ENCODE data around the gene NNT. TPM values are rescaled to one million over a fixed set of nuclear protein-coding genes. Genes with fewer than 3 reads are reported as not detected.
"Not testable (repeated sequence)": the region's sequence is repeated elsewhere in the genome, so short reads cannot be mapped to it uniquely, and the experiment has no call there.

NNT gene
- total and polyA plus RNA-seq, 4 donors = 73.0 to 137 (median 88.6) TPM

- H3K36me3 ChIP-seq (ENCODE audit: control insufficient read depth, insufficient read depth, low read length) = no peaks in the 10 kb centered on the region
- WGBS (ENCODE audit: insufficient coverage) = no CpG with 5 or more reads among the region's 1 CpG
- H3K27me3 ChIP-seq (ENCODE audit: control insufficient read depth, insufficient read depth, low read length) = no peaks in the 10 kb centered on the region
- no peaks in the 10 kb centered on the region for H3K4me1 ChIP-seq (ENCODE audit: control insufficient read depth, insufficient read depth, low read length)
- H3K4me3 ChIP-seq (ENCODE audit: low read depth, low read length) = no peak overlapping the region
- H3K9me3 ChIP-seq (ENCODE audit: control insufficient read depth, insufficient read depth, low read length) = no peaks in the 10 kb centered on the region
- no peak for DNase-seq (ENCODE audit: low read depth in 4 of 6, low spot score in 6 of 6)
- H3K27ac ChIP-seq (ENCODE audit: low read depth, low read length) = no peak overlapping the region
These were observed 88.9 kb downstream of the NNT start for GRCh38 chr5:43691893-43692292.

- no peak for DNase-seq (ENCODE audit: low read depth in 4 of 6, low spot score in 6 of 6)
- Histone ChIP-seq H3K4me1 (ENCODE audit: control insufficient read depth, insufficient read depth, low read length) (no peaks in the 10 kb centered on the region), H3K27me3 (ENCODE audit: control insufficient read depth, insufficient read depth, low read length) (no peaks in the 10 kb centered on the region), H3K9me3 (ENCODE audit: control insufficient read depth, insufficient read depth, low read length) (no peaks in the 10 kb centered on the region), H3K4me3 (ENCODE audit: low read depth, low read length) (no peak overlapping the region), H3K27ac (ENCODE audit: low read depth, low read length) (no peak overlapping the region), H3K36me3 (ENCODE audit: control insufficient read depth, insufficient read depth, low read length) (no peaks in the 10 kb centered on the region)
These were observed 90.4 kb downstream of the NNT start for GRCh38 chr5:43693411-43693810.

- Histone ChIP-seq H3K9me3 (ENCODE audit: control insufficient read depth, insufficient read depth, low read length) (no peaks in the 10 kb centered on the region), H3K27ac (ENCODE audit: low read depth, low read length) (no peak overlapping the region), H3K4me3 (ENCODE audit: low read depth, low read length) (no peak overlapping the region), H3K27me3 (ENCODE audit: control insufficient read depth, insufficient read depth, low read length) (no peaks in the 10 kb centered on the region), H3K36me3 (ENCODE audit: control insufficient read depth, insufficient read depth, low read length) (no peaks in the 10 kb centered on the region), H3K4me1 (ENCODE audit: control insufficient read depth, insufficient read depth, low read length) (no peaks in the 10 kb centered on the region)
- WGBS (ENCODE audit: insufficient coverage) = no CpG with 5 or more reads among the region's 1 CpG
- DNase-seq (ENCODE audit: low read depth in 4 of 6, low spot score in 6 of 6) = no peak
These were observed 91.0 kb downstream of the NNT start for GRCh38 chr5:43694027-43694426.

- H3K4me3 ChIP-seq (ENCODE audit: low read depth, low read length); H3K9me3 ChIP-seq (ENCODE audit: control insufficient read depth, insufficient read depth, low read length); DNase-seq (ENCODE audit: low read depth in 4 of 6, low spot score in 6 of 6); H3K4me1 ChIP-seq (ENCODE audit: control insufficient read depth, insufficient read depth, low read length); H3K27me3 ChIP-seq (ENCODE audit: control insufficient read depth, insufficient read depth, low read length); H3K36me3 ChIP-seq (ENCODE audit: control insufficient read depth, insufficient read depth, low read length); H3K27ac ChIP-seq (ENCODE audit: low read depth, low read length): not testable (repeated sequence)
- 86% methylated on average over 1 of the region's 2 CpGs for WGBS (ENCODE audit: insufficient coverage)
These were observed 93.5 kb downstream of the NNT start for GRCh38 chr5:43696444-43696843.

GRCh38 chr5:43699910-43700309 lies 96.9 kb downstream of the NNT start:
- H3K9me3 ChIP-seq (ENCODE audit: control insufficient read depth, insufficient read depth, low read length) = no peaks in the 10 kb centered on the region
- 90% methylated on average over 1 of the region's 1 CpG for WGBS (ENCODE audit: insufficient coverage)
- no peak overlapping the region for H3K4me3 ChIP-seq (ENCODE audit: low read depth, low read length)
- no peaks in the 10 kb centered on the region for H3K36me3 ChIP-seq (ENCODE audit: control insufficient read depth, insufficient read depth, low read length)
- no peaks in the 10 kb centered on the region for H3K27me3 ChIP-seq (ENCODE audit: control insufficient read depth, insufficient read depth, low read length)
- no peak for DNase-seq (ENCODE audit: low read depth in 4 of 6, low spot score in 6 of 6)
- no peak overlapping the region for H3K27ac ChIP-seq (ENCODE audit: low read depth, low read length)
- no peaks in the 10 kb centered on the region for H3K4me1 ChIP-seq (ENCODE audit: control insufficient read depth, insufficient read depth, low read length)

GRCh38 chr5:43700601-43701000 lies 97.6 kb downstream of the NNT start:
- H3K27ac ChIP-seq (ENCODE audit: low read depth, low read length) = no peak overlapping the region
- no peaks in the 10 kb centered on the region for H3K36me3 ChIP-seq (ENCODE audit: control insufficient read depth, insufficient read depth, low read length)
- no peak for DNase-seq (ENCODE audit: low read depth in 4 of 6, low spot score in 6 of 6)
- no CpG with 5 or more reads among the region's 2 CpGs for WGBS (ENCODE audit: insufficient coverage)
- H3K4me3 ChIP-seq (ENCODE audit: low read depth, low read length) = no peak overlapping the region
- no peaks in the 10 kb centered on the region for H3K27me3 ChIP-seq (ENCODE audit: control insufficient read depth, insufficient read depth, low read length)
- no peaks in the 10 kb centered on the region for H3K4me1 ChIP-seq (ENCODE audit: control insufficient read depth, insufficient read depth, low read length)
- no peaks in the 10 kb centered on the region for H3K9me3 ChIP-seq (ENCODE audit: control insufficient read depth, insufficient read depth, low read length)

GRCh38 chr5:43701227-43701626 lies 98.2 kb downstream of the NNT start:
- Histone ChIP-seq H3K27ac (ENCODE audit: low read depth, low read length) (no peak overlapping the region), H3K4me1 (ENCODE audit: control insufficient read depth, insufficient read depth, low read length) (no peaks in the 10 kb centered on the region), H3K27me3 (ENCODE audit: control insufficient read depth, insufficient read depth, low read length) (no peaks in the 10 kb centered on the region), H3K9me3 (ENCODE audit: control insufficient read depth, insufficient read depth, low read length) (no peaks in the 10 kb centered on the region), H3K4me3 (ENCODE audit: low read depth, low read length) (no peak overlapping the region), H3K36me3 (ENCODE audit: control insufficient read depth, insufficient read depth, low read length) (no peaks in the 10 kb centered on the region)
- no peak for DNase-seq (ENCODE audit: low read depth in 4 of 6, low spot score in 6 of 6)
- WGBS (ENCODE audit: insufficient coverage) = 80% methylated on average over 1 of the region's 3 CpGs

GRCh38 chr5:43702293-43702692 lies 99.3 kb downstream of the NNT start:
- Histone ChIP-seq H3K9me3 (ENCODE audit: control insufficient read depth, insufficient read depth, low read length) (no peaks in the 10 kb centered on the region), H3K27me3 (ENCODE audit: control insufficient read depth, insufficient read depth, low read length) (no peaks in the 10 kb centered on the region), H3K4me1 (ENCODE audit: control insufficient read depth, insufficient read depth, low read length) (no peaks in the 10 kb centered on the region), H3K27ac (ENCODE audit: low read depth, low read length) (no peak overlapping the region), H3K36me3 (ENCODE audit: control insufficient read depth, insufficient read depth, low read length) (no peaks in the 10 kb centered on the region), H3K4me3 (ENCODE audit: low read depth, low read length) (no peak overlapping the region)
- DNase-seq (ENCODE audit: low read depth in 4 of 6, low spot score in 6 of 6) = no peak
- 100% methylated on average over 1 of the region's 2 CpGs for WGBS (ENCODE audit: insufficient coverage)

- no CpG with 5 or more reads among the region's 3 CpGs for WGBS (ENCODE audit: insufficient coverage)
- H3K27ac ChIP-seq (ENCODE audit: low read depth, low read length) = no peak overlapping the region
- no peaks in the 10 kb centered on the region for H3K36me3 ChIP-seq (ENCODE audit: control insufficient read depth, insufficient read depth, low read length)
- H3K4me3 ChIP-seq (ENCODE audit: low read depth, low read length) = no peak overlapping the region
- H3K27me3 ChIP-seq (ENCODE audit: control insufficient read depth, insufficient read depth, low read length) = no peaks in the 10 kb centered on the region
- H3K4me1 ChIP-seq (ENCODE audit: control insufficient read depth, insufficient read depth, low read length) = no peaks in the 10 kb centered on the region
- peak in 3 of 6 donors; percentile 15 to 82 (median 81) for DNase-seq (ENCODE audit: low read depth in 4 of 6, low spot score in 6 of 6)
- no peaks in the 10 kb centered on the region for H3K9me3 ChIP-seq (ENCODE audit: control insufficient read depth, insufficient read depth, low read length)
These were observed 99.8 kb downstream of the NNT start for GRCh38 chr5:43702815-43703214.

- no peak overlapping the region for H3K27ac ChIP-seq (ENCODE audit: low read depth, low read length)
- no peaks in the 10 kb centered on the region for H3K9me3 ChIP-seq (ENCODE audit: control insufficient read depth, insufficient read depth, low read length)
- H3K4me3 ChIP-seq (ENCODE audit: low read depth, low read length) = no peak overlapping the region
- no CpG with 5 or more reads among the region's 4 CpGs for WGBS (ENCODE audit: insufficient coverage)
- DNase-seq (ENCODE audit: low read depth in 4 of 6, low spot score in 6 of 6) = no peak
- H3K36me3 ChIP-seq (ENCODE audit: control insufficient read depth, insufficient read depth, low read length) = no peaks in the 10 kb centered on the region
- no peaks in the 10 kb centered on the region for H3K4me1 ChIP-seq (ENCODE audit: control insufficient read depth, insufficient read depth, low read length)
- no peaks in the 10 kb centered on the region for H3K27me3 ChIP-seq (ENCODE audit: control insufficient read depth, insufficient read depth, low read length)
These were observed 101.3 kb downstream of the NNT start for GRCh38 chr5:43704243-43704642.

Data from spinal cord (tissue), 10 donors.